Suprapubic skin (tissue), 4 donors: ENCODE data around the gene ZNF428. TPM values are rescaled to one million over a fixed set of nuclear protein-coding genes. Genes with fewer than 3 reads are reported as not detected.

Experiments
- DNase-seq, 2 donors: peaks; one replicate each; pipeline ENCODE4 v3.0.0-alpha.2; 2019; ENCODE audit warnings: low spot score in 2 of 2
- H3K27ac ChIP-seq: fragments of 200-600 bp; sonication (generic); one replicate; pipeline ENCODE4 v1.5.1; 2019
- H3K27me3 ChIP-seq: fragments of 200-600 bp; sonication (generic); one replicate; pipeline ENCODE4 v1.5.1; 2019
- H3K36me3 ChIP-seq: fragments of 200-600 bp; sonication (generic); one replicate; pipeline ENCODE4 v1.5.1; 2019
- H3K4me1 ChIP-seq: fragments of 200-600 bp; sonication (generic); one replicate; pipeline ENCODE4 v1.5.1; 2019
- H3K4me3 ChIP-seq: fragments of 200-600 bp; sonication (generic); one replicate; pipeline ENCODE4 v1.5.1; 2019; ENCODE audit warnings: mild to moderate bottlenecking
- H3K9me3 ChIP-seq: fragments of 200-600 bp; sonication (generic); one replicate; pipeline ENCODE4 v1.5.1; 2019
- CTCF ChIP-seq, 2 donors: fragments of 200-600 bp in 1 of 2; fragments of 450-650 bp in 1 of 2; sonication (generic) in 1 of 2; IDR thresholded peaks; one replicate each; pipeline ENCODE4 v1.5.1; 2016 to 2019; ENCODE audit warnings: antibody characterized with exemption in 2 of 2, mild to moderate bottlenecking in 1 of 2, moderate library complexity in 1 of 2
- EP300 ChIP-seq: sonication (generic); formaldehyde crosslinking; IDR thresholded peaks from one replicate; pipeline ENCODE4 v1.6.1; 2017; ENCODE audit warnings: antibody characterized with exemption
- POLR2A ChIP-seq, 2 donors: fragments of 450-650 bp; IDR thresholded peaks; one replicate each; pipeline ENCODE4 v1.6.1; 2017; ENCODE audit warnings: antibody characterized with exemption in 2 of 2, mild to moderate bottlenecking in 2 of 2, moderate library complexity in 2 of 2
- POLR2AphosphoS5 ChIP-seq, 3 donors: sonication (generic); formaldehyde crosslinking; IDR thresholded peaks; one replicate each; pipeline ENCODE4 v1.6.1; 2017; ENCODE audit warnings: antibody characterized with exemption in 3 of 3
- WGBS: methylation state at CpG from one replicate; pipeline ENCODE4 v1.1.5; 2018; 5-methylcytosine and 5-hydroxymethylcytosine counted together
- total RNA-seq, 4 donors: library from RNA; depleted of rRNA; stranded (reverse); fragments of >200 nt; gene quantifications; one replicate each; pipeline ENCODE4 v1.1.0, GENCODE V29; 2016

Gene ZNF428
- total RNA-seq, 4 donors from 2014 or later: 10.6 to 19.3 (median 17.5) TPM

- no peaks in the 10 kb centered on the region for H3K9me3 ChIP-seq
- DNase-seq: peak; percentile 98
- H3K36me3 ChIP-seq: peaks cover 9% of the 10 kb centered on the region
- peak within 1 kb of the TSS; percentile 88 for H3K4me3 ChIP-seq
- H3K27ac ChIP-seq: peak within 1 kb of the TSS; percentile 80
- no peak for TF ChIP-seq CTCF (IDR thresholded peaks at IDR 0.05)
- no peak for TF ChIP-seq EP300
- peak in 1 of 2 donors; percentile 28 for TF ChIP-seq POLR2A (IDR thresholded peaks at IDR 0.05)
- H3K27me3 ChIP-seq: no peaks in the 10 kb centered on the region
- 0% methylated on average over 27 of the region's 51 CpGs for WGBS
- peaks cover 22% of the 10 kb centered on the region for H3K4me1 ChIP-seq
Observed at GRCh38 chr19:43575156-43575950, 44.1 kb downstream of the ZNF428 start, which contains the start of the genes PINLYP and XRCC1. TSS of gene PINLYP (plus strand) at chr19:43575801. CDS start at chr19:43577192, 1,391 bp downstream. TSS of gene XRCC1 (minus strand) at chr19:43575527. CDS start at chr19:43575458, 69 bp downstream.

GRCh38 chr19:43574424-43575155 is 44.8 kb downstream of the ZNF428 start:
- Histone ChIP-seq H3K4me1 (peaks cover 22% of the 10 kb centered on the region), H3K4me3 (peak overlapping the region; percentile 88), H3K27me3 (no peaks in the 10 kb centered on the region), H3K9me3 (no peaks in the 10 kb centered on the region), H3K36me3 (peaks cover 9% of the 10 kb centered on the region), H3K27ac (peak overlapping the region; percentile 80)
- 29% methylated on average over 11 of the region's 12 CpGs for WGBS
- DNase-seq: no peak
- TF ChIP-seq POLR2A (IDR thresholded peaks at IDR 0.05) (no peak), EP300 (no peak), POLR2AphosphoS5 (IDR thresholded peaks at IDR 0.05) (no peak), CTCF (IDR thresholded peaks at IDR 0.05) (no peak)

GRCh38 chr19:43572171-43572588 is 47.2 kb downstream of the ZNF428 start:
- Histone ChIP-seq H3K27me3 (no peaks in the 10 kb centered on the region), H3K36me3 (peaks cover 9% of the 10 kb centered on the region), H3K27ac (no peak overlapping the region), H3K4me1 (peaks cover 22% of the 10 kb centered on the region), H3K9me3 (no peaks in the 10 kb centered on the region), H3K4me3 (no peak overlapping the region)
- 83% methylated on average over 3 of the region's 3 CpGs for WGBS
- no peak for TF ChIP-seq CTCF (IDR thresholded peaks at IDR 0.05)
- TF ChIP-seq POLR2A (IDR thresholded peaks at IDR 0.05): no peak
- no peak for TF ChIP-seq EP300
- TF ChIP-seq POLR2AphosphoS5 (IDR thresholded peaks at IDR 0.05): no peak
- no peak for DNase-seq

DNA sequence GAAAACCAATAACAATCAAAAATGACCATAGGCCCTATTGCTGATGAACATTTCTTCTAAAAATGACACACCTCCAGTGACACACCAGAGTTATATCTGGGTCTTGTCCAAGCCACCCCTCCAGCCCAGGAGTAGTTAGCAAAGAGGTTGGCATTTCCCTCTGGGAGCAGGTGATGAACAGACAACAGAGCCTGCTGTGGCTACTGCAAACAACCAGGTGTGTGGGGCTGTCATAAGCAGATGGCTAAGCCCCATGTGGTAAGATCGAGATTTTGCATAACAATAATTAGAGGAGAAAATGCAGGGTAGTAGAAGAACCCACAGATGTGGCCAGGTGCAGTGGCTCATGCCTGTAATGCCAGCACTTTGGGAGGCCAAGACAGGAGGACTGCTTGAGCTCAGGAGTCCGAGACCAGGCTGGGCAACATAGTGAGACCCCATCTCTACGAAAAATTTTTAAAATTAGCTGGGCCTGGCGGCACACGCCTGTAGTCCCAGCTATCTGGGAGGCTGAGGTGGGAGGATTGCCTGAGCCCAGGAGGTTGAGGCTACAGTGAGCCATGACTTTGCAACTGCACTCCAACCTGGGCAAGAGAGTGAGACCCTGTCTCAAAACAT is 49.1 kb downstream of the ZNF428 start:
- WGBS: 88% methylated on average over 5 of the region's 5 CpGs
- H3K36me3 ChIP-seq: peaks cover 9% of the 10 kb centered on the region
- TF ChIP-seq CTCF (IDR thresholded peaks at IDR 0.05): no peak
- TF ChIP-seq POLR2A (IDR thresholded peaks at IDR 0.05): no peak
- TF ChIP-seq EP300: no peak
- no peak for TF ChIP-seq POLR2AphosphoS5 (IDR thresholded peaks at IDR 0.05)
- H3K4me1 ChIP-seq: peaks cover 11% of the 10 kb centered on the region
- no peaks in the 10 kb centered on the region for H3K9me3 ChIP-seq
- H3K27me3 ChIP-seq: no peaks in the 10 kb centered on the region
- DNase-seq: no peak
- H3K27ac ChIP-seq: no peak overlapping the region
- no peak overlapping the region for H3K4me3 ChIP-seq
